ENCODE measurements around the gene LEMD2. TPM values are rescaled to one million over a fixed set of nuclear protein-coding genes. Genes with fewer than 3 reads are reported as not detected.

LEMD2 gene
- polyA plus RNA-seq, 1 donor, result 33.2 TPM

DNA sequence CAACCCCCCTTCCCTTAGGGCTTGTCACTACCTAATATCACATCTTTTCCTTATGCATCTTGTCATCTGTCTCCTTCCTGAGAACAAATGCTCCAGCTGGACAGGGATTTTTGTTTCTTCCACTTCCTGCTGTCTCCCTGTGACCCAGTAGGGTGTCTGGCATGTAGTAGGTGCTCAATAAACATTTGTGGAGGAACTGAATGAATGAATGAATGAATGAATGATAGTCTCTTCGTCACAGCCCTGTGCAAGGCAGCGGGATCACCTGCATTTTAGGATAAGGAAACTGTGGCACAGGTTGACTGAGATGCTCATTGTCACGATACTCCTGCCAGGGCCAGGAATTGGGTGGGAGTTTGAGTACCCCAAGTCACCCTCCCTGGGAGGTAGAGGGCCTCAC is 14.2 kb downstream of the LEMD2 start:
- no peak for DNase-seq (ENCODE audit: low read depth)

DNA sequence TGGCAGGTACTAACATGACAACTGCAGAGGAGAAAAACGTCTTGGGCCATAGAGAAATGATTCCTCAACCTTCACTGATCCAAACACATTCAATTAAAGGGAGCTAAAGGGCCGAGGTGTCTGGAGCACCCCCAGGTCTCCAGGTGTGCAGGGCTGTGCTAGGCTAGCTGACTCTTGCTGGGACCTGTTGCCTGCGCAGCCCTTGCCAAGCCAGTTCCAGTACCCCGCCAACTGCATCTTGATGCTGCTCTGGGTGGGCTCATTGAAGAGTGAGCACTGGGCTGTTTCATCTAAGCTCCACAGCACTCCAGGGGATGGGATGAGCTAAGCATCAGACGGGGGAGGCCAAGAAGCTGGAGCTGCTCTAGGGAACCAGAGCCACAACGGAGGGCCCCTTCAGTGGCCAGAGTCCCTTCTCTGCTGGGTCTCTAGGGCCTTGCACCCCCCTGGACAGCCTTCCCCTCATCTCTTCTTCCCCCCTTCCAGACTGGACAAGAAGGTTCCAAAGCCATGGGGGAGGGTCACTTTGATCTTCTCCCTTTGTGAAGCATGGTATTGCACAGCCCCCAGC is 15.9 kb downstream of the LEMD2 start:
- DNase-seq (ENCODE audit: low read depth), result no peak

DNA sequence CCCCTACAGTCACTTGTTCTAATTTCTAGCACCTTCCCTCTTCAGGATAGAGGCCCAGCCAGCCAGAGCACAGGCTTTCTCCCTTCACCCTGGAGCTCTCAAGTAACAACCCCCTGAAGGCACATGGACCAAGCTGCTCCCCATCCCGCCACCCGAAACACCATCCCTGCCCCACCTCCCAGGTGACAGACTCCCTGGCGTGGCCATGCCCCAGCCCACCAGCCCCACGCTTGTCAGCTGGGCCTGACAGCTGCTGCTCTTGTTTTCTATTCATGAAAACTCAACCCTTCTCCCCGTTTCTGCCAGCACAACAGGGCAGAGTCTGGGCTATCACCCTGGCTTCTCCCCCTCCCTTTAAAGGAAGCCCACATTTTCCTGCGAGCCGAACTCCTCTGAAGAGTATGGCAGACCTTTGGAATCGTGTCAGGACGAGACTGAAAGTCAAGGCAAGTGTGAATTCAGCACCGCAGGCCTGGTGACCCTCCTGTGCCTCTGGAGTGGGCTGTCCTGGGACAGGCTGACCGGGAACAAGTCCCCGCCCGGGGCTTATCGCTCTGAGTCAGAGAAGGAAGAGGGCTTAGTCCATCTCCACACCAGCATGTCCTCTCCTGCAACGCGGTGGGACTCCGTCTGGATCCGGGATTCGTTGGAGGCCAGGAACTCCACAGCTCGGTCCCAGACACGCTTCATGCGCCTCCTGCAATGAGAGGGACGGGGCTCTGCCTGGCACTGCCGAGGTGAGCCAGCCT is 16.7 kb downstream of the LEMD2 start:
- no peak for DNase-seq (ENCODE audit: low read depth)

DNA sequence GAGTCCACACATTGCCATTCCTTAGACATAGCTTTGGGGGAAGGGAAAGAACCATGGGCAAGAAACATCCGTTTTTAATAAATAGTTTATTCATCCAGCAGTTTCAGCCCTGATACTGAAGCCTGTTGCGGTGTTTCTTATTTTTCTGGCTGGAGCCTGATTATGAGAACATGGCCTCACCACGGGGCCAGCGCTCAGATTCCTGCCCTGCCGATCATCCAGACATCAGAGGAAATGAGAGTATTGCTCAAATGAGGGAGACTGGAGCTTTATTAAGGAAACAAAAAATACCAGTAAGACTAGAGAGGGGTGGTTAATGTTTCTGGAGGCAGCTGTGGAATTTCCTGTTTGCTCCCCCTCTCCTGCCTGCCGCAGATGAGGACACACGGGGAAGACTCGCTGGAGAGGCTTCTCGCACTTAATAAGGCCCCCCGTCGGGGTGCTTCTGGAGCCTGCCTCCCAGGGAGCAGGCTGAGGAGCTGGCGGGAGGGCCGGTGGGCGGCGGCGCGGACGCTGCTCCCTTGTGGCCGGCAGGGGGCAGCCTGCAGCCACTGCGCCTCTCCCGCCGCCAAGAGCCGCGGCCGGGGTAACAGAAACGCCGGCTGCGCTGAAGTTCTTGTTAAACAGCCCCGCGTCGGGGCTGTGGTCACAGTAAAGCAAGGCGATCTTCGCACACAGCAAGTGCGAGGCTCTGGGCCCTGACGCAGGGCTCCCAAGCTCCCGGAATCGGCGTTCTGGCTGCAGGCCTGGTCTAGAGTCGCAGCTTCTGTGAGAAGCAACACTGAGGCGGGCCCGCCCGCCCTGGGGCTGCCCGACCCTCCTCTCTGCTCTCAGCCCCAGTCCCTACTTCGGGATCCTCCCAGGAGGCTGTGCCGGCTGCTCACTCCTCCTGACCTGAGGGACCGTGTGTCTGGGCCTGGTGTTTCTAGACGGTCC is 17.5 kb downstream of the LEMD2 start:
- no peak for DNase-seq (ENCODE audit: low read depth)

DNA sequence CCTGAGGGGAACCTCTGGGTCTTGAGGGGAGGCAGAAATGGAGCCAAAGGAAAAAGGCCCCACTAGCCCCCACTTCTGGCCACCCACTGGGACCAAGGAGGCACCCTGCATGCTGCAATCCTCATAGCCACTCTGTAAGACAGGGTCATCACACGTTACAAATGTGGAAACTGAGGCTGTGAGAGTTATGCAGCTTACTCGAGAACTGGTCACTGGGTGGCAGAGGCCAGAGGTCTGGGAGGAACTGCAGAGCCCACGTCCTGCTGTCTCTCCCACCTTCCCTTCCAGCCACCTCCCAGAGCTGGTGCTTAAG is 18.1 kb downstream of the LEMD2 start:
- DNase-seq (ENCODE audit: low read depth), result no peak

DNA sequence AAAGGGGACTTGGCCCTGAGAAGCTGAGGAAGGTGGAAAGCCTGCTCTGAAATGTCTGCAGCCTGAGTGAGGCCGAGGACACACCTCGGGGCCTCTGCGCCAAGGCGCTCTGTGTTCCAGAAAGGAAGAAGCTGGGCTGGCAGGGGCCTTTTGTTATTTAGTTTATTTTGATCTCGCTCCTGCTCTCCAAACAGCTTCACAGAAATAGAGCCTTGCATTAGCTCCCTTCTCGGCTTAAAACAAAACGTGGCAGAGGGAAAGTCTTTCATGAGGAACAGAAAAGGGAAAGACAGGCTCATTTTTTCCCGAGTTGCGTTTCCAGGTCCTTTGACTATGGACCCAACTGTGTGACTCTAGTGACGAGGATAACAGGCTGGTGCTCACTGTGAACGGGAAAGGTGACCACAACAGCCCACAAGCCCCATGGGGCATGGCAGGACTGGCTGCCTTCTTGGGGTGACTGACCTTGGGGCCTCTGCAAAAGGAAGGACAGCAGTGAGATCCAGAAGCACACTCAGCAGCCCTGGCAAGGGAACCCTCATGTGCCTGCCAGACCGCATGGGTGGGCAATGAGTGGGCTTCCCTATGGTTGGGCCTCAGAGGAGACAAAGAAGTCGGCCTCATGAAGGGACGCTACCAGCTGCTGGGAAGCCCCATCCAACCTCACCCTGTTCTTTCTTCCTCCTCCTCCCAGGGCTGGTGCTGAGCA is 18.7 kb downstream of the LEMD2 start:
- DNase-seq (ENCODE audit: low read depth), result no peak

GRCh38 chr6:33769248-33769821 is 19.6 kb downstream of the LEMD2 start:
- no peak for DNase-seq (ENCODE audit: low read depth)

GRCh38 chr6:33768644-33769120 is 20.2 kb downstream of the LEMD2 start:
- DNase-seq (ENCODE audit: low read depth), result no peak

- no peak for DNase-seq (ENCODE audit: low read depth)
Observed at GRCh38 chr6:33766921-33767907, 21.7 kb downstream of the LEMD2 start.

- DNase-seq (ENCODE audit: low read depth), result no peak
Observed at GRCh38 chr6:33765368-33765767, 23.6 kb downstream of the LEMD2 start.

DNA sequence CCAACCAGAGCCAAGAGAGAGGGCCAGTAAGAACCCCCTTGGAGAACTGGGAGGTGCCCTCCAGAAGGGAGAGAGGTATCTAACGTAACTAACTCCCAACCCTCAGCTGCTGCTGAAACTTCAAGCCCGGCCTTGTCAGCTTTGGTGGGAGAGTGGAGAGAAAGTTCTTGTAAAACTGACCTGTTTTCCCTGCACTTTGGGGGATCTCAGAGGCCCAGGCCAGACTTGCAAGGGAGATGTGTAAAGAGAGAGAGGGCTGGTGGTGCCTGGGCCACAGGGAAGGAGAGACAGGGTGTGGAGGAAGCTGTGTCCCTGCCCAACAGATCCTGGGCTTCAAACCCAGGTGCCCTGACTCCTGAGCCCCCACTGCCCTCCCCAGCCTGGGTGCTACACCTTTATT is 24.9 kb downstream of the LEMD2 start:
- DNase-seq (ENCODE audit: low read depth), result no peak

- DNase-seq (ENCODE audit: low read depth), result no peak
Observed at GRCh38 chr6:33763483-33763882, 25.4 kb downstream of the LEMD2 start.

DNA sequence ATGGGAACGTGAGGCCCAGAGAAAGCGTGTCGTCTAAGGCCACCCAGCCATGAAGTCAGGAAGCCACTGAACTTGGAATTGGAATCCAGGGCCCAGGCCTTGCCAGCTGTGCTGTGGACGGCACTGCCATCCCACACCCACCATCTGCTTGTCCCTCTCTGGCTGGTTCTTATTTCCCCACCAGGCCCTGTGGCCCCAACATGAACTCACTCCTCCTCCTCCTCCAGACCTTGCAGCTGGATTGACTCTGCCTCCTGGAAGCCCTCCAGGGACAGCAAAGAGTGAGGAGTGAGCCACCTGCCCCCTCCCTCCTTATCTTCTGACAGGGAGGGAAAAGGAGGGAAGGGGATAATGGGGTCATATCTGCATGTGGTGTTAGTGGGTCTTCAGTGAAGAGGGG is 26.2 kb downstream of the LEMD2 start:
- no peak for DNase-seq (ENCODE audit: low read depth)

DNA sequence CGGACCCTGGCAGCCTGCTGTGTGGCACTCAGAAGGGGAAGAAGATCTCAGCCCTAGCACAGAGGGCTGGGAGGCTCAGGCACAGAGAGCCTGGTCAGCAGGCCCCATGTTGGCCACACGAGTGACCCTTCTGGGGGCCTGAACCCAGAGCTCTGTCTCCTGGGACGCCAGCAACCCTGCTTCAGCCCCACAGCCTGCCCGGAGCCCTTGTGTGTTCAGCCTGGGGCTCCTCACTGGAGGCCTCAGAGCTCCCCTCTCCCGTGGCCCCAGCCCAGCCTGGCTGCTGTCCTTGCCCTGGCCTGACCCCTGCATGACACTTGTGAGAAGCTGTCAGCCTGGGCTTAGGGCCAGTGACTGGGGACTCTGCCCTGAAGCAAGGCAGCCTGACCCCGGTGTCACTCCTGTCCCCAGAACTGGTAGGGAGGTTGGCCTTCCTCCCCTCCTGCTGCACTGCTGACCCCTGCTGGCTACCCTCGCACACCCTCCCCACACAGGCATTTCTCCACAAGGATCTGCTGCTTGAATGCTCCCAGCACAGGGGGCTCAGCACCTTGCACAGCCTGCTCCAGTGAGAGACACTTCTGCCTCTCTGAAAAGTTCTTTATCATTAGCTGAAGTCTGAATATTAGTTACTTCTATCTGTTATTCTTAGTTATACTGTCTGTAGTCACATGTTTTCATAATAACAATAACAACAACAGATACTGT is 26.9 kb downstream of the LEMD2 start:
- DNase-seq (ENCODE audit: low read depth), result no peak

DNA sequence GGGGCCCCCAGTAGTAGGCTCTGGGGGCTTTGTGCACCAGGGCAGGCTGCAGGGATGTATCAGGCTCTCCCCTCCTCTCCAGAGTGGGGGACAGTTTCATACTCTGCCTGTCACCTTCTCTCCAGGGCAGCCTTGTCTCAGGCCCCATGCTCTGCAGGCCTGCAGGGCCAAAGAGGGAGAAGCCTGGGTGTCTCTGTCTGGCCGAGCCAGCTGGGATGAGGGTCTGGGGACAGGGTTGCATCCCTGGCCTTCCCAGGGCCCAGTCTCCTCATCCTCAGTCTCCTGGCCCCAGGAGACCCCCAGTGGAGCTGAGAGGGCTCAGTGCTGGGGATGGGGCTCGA is 27.4 kb downstream of the LEMD2 start:
- DNase-seq (ENCODE audit: low read depth), result no peak

DNA sequence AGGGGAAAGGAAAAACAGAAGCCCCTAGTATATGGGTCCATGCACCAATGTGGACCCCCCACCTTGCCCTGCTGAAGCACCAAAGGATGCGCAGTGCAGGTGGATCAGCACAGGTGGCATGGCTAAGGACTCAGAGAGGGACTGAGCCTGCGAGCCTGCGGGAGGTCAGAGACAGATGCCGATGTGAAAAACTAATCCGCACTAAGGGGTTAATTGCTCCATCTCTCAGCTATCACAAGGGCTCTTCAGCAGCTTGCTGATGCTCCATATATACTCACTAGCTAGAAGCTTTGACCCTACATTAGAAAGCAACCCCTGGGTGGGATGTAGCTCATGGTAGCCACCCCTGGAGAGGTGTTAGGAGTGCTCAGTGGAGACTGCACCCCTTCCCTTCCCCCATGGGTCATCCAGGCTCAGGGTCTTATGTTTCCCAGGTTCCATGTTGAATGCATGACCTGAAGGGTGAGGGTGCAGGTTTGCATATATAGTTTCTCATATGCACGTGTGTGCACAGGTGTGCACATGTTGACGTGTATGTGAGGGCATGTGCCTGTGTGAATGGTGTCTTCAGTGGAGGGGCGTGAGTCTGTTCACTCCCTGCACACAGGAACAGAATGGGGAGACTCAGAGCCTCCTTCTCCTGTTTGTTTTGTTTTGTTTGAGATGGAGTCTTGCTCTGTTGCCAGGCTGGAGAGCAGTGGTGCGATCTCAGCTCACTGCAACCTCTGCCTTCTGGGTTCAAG is 28.9 kb downstream of the LEMD2 start:
- no peak for DNase-seq (ENCODE audit: low read depth)

DNA sequence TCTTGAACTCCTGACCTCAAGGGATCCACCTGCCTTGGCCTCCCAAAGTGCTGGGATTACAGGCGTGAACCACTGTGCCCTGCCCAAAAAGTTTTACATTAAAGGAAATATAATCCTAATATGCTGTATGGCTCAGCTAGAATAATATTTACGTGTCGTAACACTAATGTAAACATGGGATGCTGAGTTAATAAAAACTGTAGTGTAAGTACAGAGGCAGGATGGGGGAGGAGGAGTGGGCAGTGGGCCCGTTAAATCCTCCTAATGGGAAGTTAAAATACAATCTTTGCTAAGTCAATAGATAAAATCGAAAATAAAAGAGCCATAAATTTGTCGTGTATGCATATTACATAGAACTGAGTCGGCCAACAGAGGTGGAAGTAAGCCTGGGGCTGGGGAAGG is 30.1 kb downstream of the LEMD2 start:
- no peak for DNase-seq (ENCODE audit: low read depth)

GRCh38 chr6:33757906-33758305 is 31.0 kb downstream of the LEMD2 start:
- DNase-seq (ENCODE audit: low read depth), result no peak

- no peak for DNase-seq (ENCODE audit: low read depth)
Observed at GRCh38 chr6:33757113-33757512, 31.8 kb downstream of the LEMD2 start.
